Suprapubic skin (tissue), 4 donors: ENCODE data around the gene HFM1. TPM values are rescaled to one million over a fixed set of nuclear protein-coding genes. Genes with fewer than 3 reads are reported as not detected.

Source experiments
- DNase-seq, 2 donors: peaks; one replicate each; pipeline ENCODE4 v3.0.0-alpha.2; 2019; ENCODE audit warnings: low spot score in 2 of 2
- H3K27ac ChIP-seq: fragments of 200-600 bp; sonication (generic); one replicate; pipeline ENCODE4 v1.5.1; 2019
- H3K27me3 ChIP-seq: fragments of 200-600 bp; sonication (generic); one replicate; pipeline ENCODE4 v1.5.1; 2019
- H3K36me3 ChIP-seq: fragments of 200-600 bp; sonication (generic); one replicate; pipeline ENCODE4 v1.5.1; 2019
- H3K4me1 ChIP-seq: fragments of 200-600 bp; sonication (generic); one replicate; pipeline ENCODE4 v1.5.1; 2019
- H3K4me3 ChIP-seq: fragments of 200-600 bp; sonication (generic); one replicate; pipeline ENCODE4 v1.5.1; 2019; ENCODE audit warnings: mild to moderate bottlenecking
- H3K9me3 ChIP-seq: fragments of 200-600 bp; sonication (generic); one replicate; pipeline ENCODE4 v1.5.1; 2019
- EP300 ChIP-seq: sonication (generic); formaldehyde crosslinking; IDR thresholded peaks from one replicate; pipeline ENCODE4 v1.6.1; 2017; ENCODE audit warnings: antibody characterized with exemption
- POLR2A ChIP-seq, 2 donors: fragments of 450-650 bp; IDR thresholded peaks; one replicate each; pipeline ENCODE4 v1.6.1; 2017; ENCODE audit warnings: antibody characterized with exemption in 2 of 2, mild to moderate bottlenecking in 2 of 2, moderate library complexity in 2 of 2
- POLR2AphosphoS5 ChIP-seq, 3 donors: sonication (generic); formaldehyde crosslinking; IDR thresholded peaks; one replicate each; pipeline ENCODE4 v1.6.1; 2017; ENCODE audit warnings: antibody characterized with exemption in 3 of 3
- WGBS: methylation state at CpG from one replicate; pipeline ENCODE4 v1.1.5; 2018; 5-methylcytosine and 5-hydroxymethylcytosine counted together
- total RNA-seq, 4 donors: library from RNA; depleted of rRNA; stranded (reverse); fragments of >200 nt; gene quantifications; one replicate each; pipeline ENCODE4 v1.1.0, GENCODE V29; 2016
- TF ChIP-seq, protein P1 (sequence below), 2 donors: fragments of 200-600 bp in 1 of 2; fragments of 450-650 bp in 1 of 2; sonication (generic) in 1 of 2; IDR thresholded peaks; one replicate each; pipeline ENCODE4 v1.5.1; 2016 to 2019; ENCODE audit warnings: antibody characterized with exemption in 2 of 2, mild to moderate bottlenecking in 1 of 2, moderate library complexity in 1 of 2

The HFM1 gene
- total RNA-seq, 4 donors from 2014 or later, result 1.0 TPM; not detected in 3

DNA sequence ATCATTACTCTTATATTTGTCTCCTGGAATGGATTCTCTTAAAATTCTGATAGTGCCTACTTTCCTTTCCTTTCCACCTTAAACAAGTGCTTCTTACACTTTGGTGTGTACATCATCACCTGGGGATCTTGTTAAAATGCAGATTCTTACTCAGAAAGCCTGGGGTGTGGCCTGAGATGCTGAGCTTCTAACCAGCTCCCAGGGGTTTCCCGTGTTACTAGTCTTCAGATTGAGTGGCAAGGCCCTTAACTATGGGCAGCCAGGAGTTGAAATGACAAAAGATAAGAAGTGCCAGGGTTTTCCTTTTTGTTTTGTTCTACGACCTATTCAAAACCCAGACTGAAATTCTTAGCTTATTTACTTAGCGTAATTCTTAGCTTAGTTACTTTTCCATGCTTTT is 159.2 kb downstream of the HFM1 start:
- 59% methylated on average over 3 of the region's 3 CpGs for WGBS
- TF ChIP-seq EP300 (no peak), POLR2AphosphoS5 (IDR thresholded peaks at IDR 0.05) (no peak), POLR2A (IDR thresholded peaks at IDR 0.05) (no peak)
- TF ChIP-seq, protein P1, sequence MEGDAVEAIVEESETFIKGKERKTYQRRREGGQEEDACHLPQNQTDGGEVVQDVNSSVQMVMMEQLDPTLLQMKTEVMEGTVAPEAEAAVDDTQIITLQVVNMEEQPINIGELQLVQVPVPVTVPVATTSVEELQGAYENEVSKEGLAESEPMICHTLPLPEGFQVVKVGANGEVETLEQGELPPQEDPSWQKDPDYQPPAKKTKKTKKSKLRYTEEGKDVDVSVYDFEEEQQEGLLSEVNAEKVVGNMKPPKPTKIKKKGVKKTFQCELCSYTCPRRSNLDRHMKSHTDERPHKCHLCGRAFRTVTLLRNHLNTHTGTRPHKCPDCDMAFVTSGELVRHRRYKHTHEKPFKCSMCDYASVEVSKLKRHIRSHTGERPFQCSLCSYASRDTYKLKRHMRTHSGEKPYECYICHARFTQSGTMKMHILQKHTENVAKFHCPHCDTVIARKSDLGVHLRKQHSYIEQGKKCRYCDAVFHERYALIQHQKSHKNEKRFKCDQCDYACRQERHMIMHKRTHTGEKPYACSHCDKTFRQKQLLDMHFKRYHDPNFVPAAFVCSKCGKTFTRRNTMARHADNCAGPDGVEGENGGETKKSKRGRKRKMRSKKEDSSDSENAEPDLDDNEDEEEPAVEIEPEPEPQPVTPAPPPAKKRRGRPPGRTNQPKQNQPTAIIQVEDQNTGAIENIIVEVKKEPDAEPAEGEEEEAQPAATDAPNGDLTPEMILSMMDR (IDR thresholded peaks at IDR 0.05), result no peak
- no peak for DNase-seq

GRCh38 chr1:91244737-91245136 is 159.9 kb downstream of the HFM1 start:
- H3K9me3 ChIP-seq, result no peaks in the 10 kb centered on the region
- no peaks in the 10 kb centered on the region for H3K27me3 ChIP-seq
- no peak overlapping the region for H3K27ac ChIP-seq
- TF ChIP-seq, protein P1 (IDR thresholded peaks at IDR 0.05), result no peak
- TF ChIP-seq POLR2AphosphoS5 (IDR thresholded peaks at IDR 0.05), result no peak
- TF ChIP-seq EP300, result no peak
- TF ChIP-seq POLR2A (IDR thresholded peaks at IDR 0.05), result no peak
- DNase-seq, result no peak
- H3K4me1 ChIP-seq, result no peaks in the 10 kb centered on the region
- WGBS, result 77% methylated on average over 2 of the region's 2 CpGs
- H3K4me3 ChIP-seq, result no peak overlapping the region
- no peaks in the 10 kb centered on the region for H3K36me3 ChIP-seq

More for the DNA sequence above, 159.2 kb downstream of the HFM1 start:
- H3K4me1 ChIP-seq, result no peaks in the 10 kb centered on the region
- no peak overlapping the region for H3K27ac ChIP-seq
- no peak overlapping the region for H3K4me3 ChIP-seq
- H3K9me3 ChIP-seq, result no peaks in the 10 kb centered on the region
- no peaks in the 10 kb centered on the region for H3K36me3 ChIP-seq
- no peaks in the 10 kb centered on the region for H3K27me3 ChIP-seq

- TF ChIP-seq POLR2A (IDR thresholded peaks at IDR 0.05), result no peak
- TF ChIP-seq, protein P1 (IDR thresholded peaks at IDR 0.05), result no peak
- TF ChIP-seq POLR2AphosphoS5 (IDR thresholded peaks at IDR 0.05), result no peak
- no peak for TF ChIP-seq EP300
- H3K36me3 ChIP-seq, result no peaks in the 10 kb centered on the region
- no peaks in the 10 kb centered on the region for H3K4me1 ChIP-seq
- no peak for DNase-seq
- no peak overlapping the region for H3K27ac ChIP-seq
- no peak overlapping the region for H3K4me3 ChIP-seq
- H3K27me3 ChIP-seq, result no peaks in the 10 kb centered on the region
- H3K9me3 ChIP-seq, result no peaks in the 10 kb centered on the region
These were observed 161.5 kb downstream of the HFM1 start for GRCh38 chr1:91243171-91243570.

- no peaks in the 10 kb centered on the region for H3K4me1 ChIP-seq
- WGBS, result 65% methylated on average over 1 of the region's 1 CpG
- no peak for TF ChIP-seq EP300
- no peak for TF ChIP-seq POLR2AphosphoS5 (IDR thresholded peaks at IDR 0.05)
- TF ChIP-seq, protein P1 (IDR thresholded peaks at IDR 0.05), result no peak
- no peak for TF ChIP-seq POLR2A (IDR thresholded peaks at IDR 0.05)
- H3K9me3 ChIP-seq, result no peaks in the 10 kb centered on the region
- no peak overlapping the region for H3K27ac ChIP-seq
- no peak for DNase-seq
- no peak overlapping the region for H3K4me3 ChIP-seq
- no peaks in the 10 kb centered on the region for H3K27me3 ChIP-seq
- no peaks in the 10 kb centered on the region for H3K36me3 ChIP-seq
These were observed 170.5 kb downstream of the HFM1 start for GRCh38 chr1:91234181-91234580.

DNA sequence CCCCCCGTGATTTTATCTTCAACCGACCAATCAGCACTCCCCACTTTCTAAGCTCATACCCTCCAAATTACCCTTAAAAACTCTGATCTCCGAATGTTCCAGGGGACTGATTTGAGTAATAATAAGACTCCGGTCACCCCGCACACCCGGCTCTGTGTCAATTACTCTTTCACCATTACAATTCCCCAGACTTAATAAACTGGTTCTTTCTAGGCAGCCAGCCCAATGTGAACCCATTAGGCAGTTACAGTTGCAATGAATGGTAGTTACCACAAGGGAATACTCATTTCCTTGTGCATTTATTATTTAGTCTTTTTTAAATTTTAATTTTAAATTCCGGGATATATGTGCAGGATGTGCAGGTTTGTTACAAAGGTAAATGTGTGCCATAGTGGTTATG is 177.9 kb downstream of the HFM1 start:
- Histone ChIP-seq H3K36me3 (no peaks in the 10 kb centered on the region), H3K27ac (no peak overlapping the region), H3K4me1 (no peaks in the 10 kb centered on the region), H3K4me3 (no peak overlapping the region), H3K27me3 (no peaks in the 10 kb centered on the region), H3K9me3 (no peaks in the 10 kb centered on the region)
- no peak for DNase-seq
- WGBS, result 68% methylated on average over 7 of the region's 7 CpGs
- no peak for TF ChIP-seq EP300
- TF ChIP-seq, protein P1 (IDR thresholded peaks at IDR 0.05), result no peak
